Esophagus squamous epithelium (tissue), 4 donors: ENCODE data around the gene SHISA8.

ENCODE experiments used
- POLR2A ChIP-seq, 4 donors: fragments of 450-650 bp; IDR thresholded peaks; one replicate each; pipeline ENCODE4 v1.6.1; 2017; ENCODE audit warnings: antibody characterized with exemption in 4 of 4, mild to moderate bottlenecking in 4 of 4, moderate library complexity in 3 of 4
- TF ChIP-seq, protein P1 (sequence below), 6 experiments: fragments of 450-650 bp in 4 of 6; fragments of 200-600 bp in 2 of 6; sonication (generic) in 2 of 6; IDR thresholded peaks; one replicate each; pipeline ENCODE4 v1.5.1; 2016 to 2019; ENCODE audit warnings: antibody characterized with exemption in 6 of 6, mild to moderate bottlenecking in 4 of 6, moderate library complexity in 4 of 6

- TF ChIP-seq POLR2A (IDR thresholded peaks at IDR 0.05), result no peak
- TF ChIP-seq, protein P1, sequence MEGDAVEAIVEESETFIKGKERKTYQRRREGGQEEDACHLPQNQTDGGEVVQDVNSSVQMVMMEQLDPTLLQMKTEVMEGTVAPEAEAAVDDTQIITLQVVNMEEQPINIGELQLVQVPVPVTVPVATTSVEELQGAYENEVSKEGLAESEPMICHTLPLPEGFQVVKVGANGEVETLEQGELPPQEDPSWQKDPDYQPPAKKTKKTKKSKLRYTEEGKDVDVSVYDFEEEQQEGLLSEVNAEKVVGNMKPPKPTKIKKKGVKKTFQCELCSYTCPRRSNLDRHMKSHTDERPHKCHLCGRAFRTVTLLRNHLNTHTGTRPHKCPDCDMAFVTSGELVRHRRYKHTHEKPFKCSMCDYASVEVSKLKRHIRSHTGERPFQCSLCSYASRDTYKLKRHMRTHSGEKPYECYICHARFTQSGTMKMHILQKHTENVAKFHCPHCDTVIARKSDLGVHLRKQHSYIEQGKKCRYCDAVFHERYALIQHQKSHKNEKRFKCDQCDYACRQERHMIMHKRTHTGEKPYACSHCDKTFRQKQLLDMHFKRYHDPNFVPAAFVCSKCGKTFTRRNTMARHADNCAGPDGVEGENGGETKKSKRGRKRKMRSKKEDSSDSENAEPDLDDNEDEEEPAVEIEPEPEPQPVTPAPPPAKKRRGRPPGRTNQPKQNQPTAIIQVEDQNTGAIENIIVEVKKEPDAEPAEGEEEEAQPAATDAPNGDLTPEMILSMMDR (IDR thresholded peaks at IDR 0.05), result no peak
These were observed 2.6 kb upstream of the SHISA8 start for GRCh38 chr22:41917375-41917902.
